Spinal cord (tissue), 10 donors: ENCODE results near the gene OR3A2. TPM values are rescaled to one million over a fixed set of nuclear protein-coding genes. Genes with fewer than 3 reads are reported as not detected.
A peak's percentile ranks its signal among the peaks of the same experiment; 100 is the strongest.
"Not testable (repeated sequence)": the region's sequence is repeated elsewhere in the genome, so short reads cannot be mapped to it uniquely, and the experiment has no call there.

ENCODE experiments used
- DNase-seq, 6 donors: peaks; one replicate each; pipeline versions ENCODE4 v3.0.0 to v3.0.0-alpha.2; 2013 to 2015; ENCODE audit warnings: low spot score in 6 of 6, low read depth in 4 of 6
- H3K27ac ChIP-seq: one replicate; pipeline ENCODE4 v1.5.1; 2013; ENCODE audit warnings: low read depth, low read length, control low read depth
- H3K27me3 ChIP-seq: one replicate; pipeline ENCODE4 v1.6.1; 2013; ENCODE audit warnings: low read length; ENCODE audit not compliant: control insufficient read depth, insufficient read depth
- H3K36me3 ChIP-seq: one replicate; pipeline ENCODE4 v1.6.1; 2013; ENCODE audit warnings: low read length; ENCODE audit not compliant: control insufficient read depth, insufficient read depth
- H3K4me1 ChIP-seq: one replicate; pipeline ENCODE4 v1.6.1; 2013; ENCODE audit warnings: low read length; ENCODE audit not compliant: control insufficient read depth, insufficient read depth
- H3K4me3 ChIP-seq: one replicate; pipeline ENCODE4 v1.5.1; 2013; ENCODE audit warnings: low read depth, low read length, control low read depth
- H3K9me3 ChIP-seq: one replicate; pipeline ENCODE4 v1.6.1; 2013; ENCODE audit warnings: low read length; ENCODE audit not compliant: control insufficient read depth, insufficient read depth
- WGBS: methylation state at CpG from one replicate; pipeline ENCODE4 v1.1.5; 2013; ENCODE audit warnings: missing lambda C conversion rate; ENCODE audit not compliant: insufficient coverage; 5-methylcytosine and 5-hydroxymethylcytosine counted together
- long read RNA-seq, 4 donors: transcript quantifications; one replicate each; lab custom pipeline, GENCODE V29; 2026
- polyA plus RNA-seq, 2 donors: library from polyadenylated mRNA; unstranded; fragments of 120-200 nt; gene quantifications; one replicate each; pipeline ENCODE4 v1.2.1, GENCODE V29; 2013; ENCODE audit not compliant: insufficient read length in 2 of 2
- total RNA-seq, 2 donors: library from RNA; depleted of rRNA in 1 of 2; stranded (reverse); fragments of 120-200 nt in 1 of 2; fragments of >200 nt in 1 of 2; gene quantifications; one replicate each; pipeline versions ENCODE4 v1.2.3 to v1.2.4, GENCODE V29; 2013 to 2014
- donor health status: healthy.

Gene OR3A2
- total RNA-seq: 1 to 10 TPM in 1 of 2 donors, under 1 TPM in 1; 0.66 to 1.9 TPM
- 1 to 10 TPM; 1.3 to 1.4 TPM for polyA plus RNA-seq
- long read RNA-seq, donor 1: 0 reads
- long read RNA-seq, donor 2: 0 reads
- long read RNA-seq, donor 3: 0 reads
- long read RNA-seq, donor 4: 0 reads

- H3K36me3 ChIP-seq: no peaks in the 10 kb centered on the region
Measured at GRCh38 chr17:3385869-3386816, at the start of gene OR3A2. Gene OR3A2, minus strand, starts transcription at chr17:3386308.

GRCh38 chr17:3433741-3434140 is 47.6 kb upstream of the OR3A2 start, which contains the start of gene OR1E2:
Gene OR1E2, minus strand, starts transcription at chr17:3433841. Its CDS starts 0 bp downstream, at chr17:3433841.
- Histone ChIP-seq H3K36me3 (no peaks in the 10 kb centered on the region), H3K4me1 (no peaks in the 10 kb centered on the region), H3K4me3 (no peak within 1 kb of the TSS), H3K9me3 (no peaks in the 10 kb centered on the region), H3K27me3 (no peaks in the 10 kb centered on the region), H3K27ac (no peak within 1 kb of the TSS)
- no peak for DNase-seq
- 94% methylated on average over 2 of the region's 3 CpGs for WGBS

More at GRCh38 chr17:3385869-3386816, at the start of gene OR3A2:
- WGBS: 27% methylated on average over 91 of the region's 92 CpGs
- peaks cover 6% of the 10 kb centered on the region for H3K27me3 ChIP-seq
- H3K9me3 ChIP-seq: no peaks in the 10 kb centered on the region
- peak in 2 of 6 donors; percentile 3 to 10 for DNase-seq
- H3K4me1 ChIP-seq: no peaks in the 10 kb centered on the region
- H3K4me3 ChIP-seq: no peak within 1 kb of the TSS
- H3K27ac ChIP-seq: no peak within 1 kb of the TSS

- H3K9me3 ChIP-seq, H3K4me3 ChIP-seq, H3K27ac ChIP-seq, H3K27me3 ChIP-seq, H3K36me3 ChIP-seq, DNase-seq, H3K4me1 ChIP-seq: not testable (repeated sequence)
- WGBS: 39% methylated on average over 6 of the region's 7 CpGs
Measured at GRCh38 chr17:3433215-3433614, 47.1 kb upstream of the OR3A2 start.

- Histone ChIP-seq H3K4me1 (no peaks in the 10 kb centered on the region), H3K36me3 (no peaks in the 10 kb centered on the region)
- 50% methylated on average over 1 of the region's 2 CpGs for WGBS
Measured at GRCh38 chr17:3418222-3418621, 32.1 kb upstream of the OR3A2 start.

GRCh38 chr17:3415610-3416009 is 29.5 kb upstream of the OR3A2 start:
- H3K4me3 ChIP-seq: no peak overlapping the region
- H3K36me3 ChIP-seq: no peaks in the 10 kb centered on the region
- H3K27me3 ChIP-seq: no peaks in the 10 kb centered on the region
- H3K4me1 ChIP-seq: no peaks in the 10 kb centered on the region
- H3K9me3 ChIP-seq: no peaks in the 10 kb centered on the region
- H3K27ac ChIP-seq: no peak overlapping the region
- 100% methylated on average over 3 of the region's 5 CpGs for WGBS
- DNase-seq: no peak

More at GRCh38 chr17:3418222-3418621, 32.1 kb upstream of the OR3A2 start:
- Histone ChIP-seq H3K27ac (no peak overlapping the region), H3K27me3 (no peaks in the 10 kb centered on the region), H3K9me3 (no peaks in the 10 kb centered on the region), H3K4me3 (no peak overlapping the region)
- no peak for DNase-seq

- H3K27ac ChIP-seq, H3K36me3 ChIP-seq, H3K9me3 ChIP-seq, H3K4me1 ChIP-seq, H3K4me3 ChIP-seq, H3K27me3 ChIP-seq, DNase-seq: not testable (repeated sequence)
- WGBS: no CpG with 5 or more reads among the region's 16 CpGs
Measured at GRCh38 chr17:3412216-3412615, 26.1 kb upstream of the OR3A2 start.

- Histone ChIP-seq H3K4me3 (no peak within 1 kb of the TSS), H3K27ac (no peak within 1 kb of the TSS), H3K4me1 (no peaks in the 10 kb centered on the region), H3K36me3 (no peaks in the 10 kb centered on the region), H3K9me3 (no peaks in the 10 kb centered on the region), H3K27me3 (no peaks in the 10 kb centered on the region)
- DNase-seq: no peak
- 80% methylated on average over 1 of the region's 3 CpGs for WGBS
Measured at GRCh38 chr17:3411070-3411469, 25.0 kb upstream of the OR3A2 start, which contains the start of gene OR3A3. Gene OR3A3, plus strand, starts transcription at chr17:3411370.

- WGBS: no CpG with 5 or more reads among the region's 1 CpG
- not testable (repeated sequence) for H3K4me1 ChIP-seq, H3K9me3 ChIP-seq, H3K36me3 ChIP-seq, H3K27ac ChIP-seq, DNase-seq, H3K4me3 ChIP-seq, H3K27me3 ChIP-seq
Measured at GRCh38 chr17:3403856-3404255, 17.7 kb upstream of the OR3A2 start.

- Histone ChIP-seq H3K4me1 (no peaks in the 10 kb centered on the region), H3K9me3 (peaks cover 2% of the 10 kb centered on the region), H3K36me3 (no peaks in the 10 kb centered on the region), H3K27ac (no peak overlapping the region), H3K27me3 (no peaks in the 10 kb centered on the region), H3K4me3 (no peak overlapping the region)
- DNase-seq: no peak
- no CpG with 5 or more reads among the region's 2 CpGs for WGBS
Measured at GRCh38 chr17:3401786-3402185, 15.7 kb upstream of the OR3A2 start.
